C4-2B (cell line): Measurements from ENCODE around the gene PDSS2.
"Not testable (repeated sequence)": the region's sequence is repeated elsewhere in the genome, so short reads cannot be mapped to it uniquely, and the experiment has no call there.

ENCODE experiments used
- H3K27ac ChIP-seq: fragments of 450-650 bp; 2 replicates; pipeline ENCODE4 v1.5.1; 2017
- CTCF ChIP-seq: fragments of 450-650 bp; conservative IDR thresholded peaks from 2 replicates; pipeline ENCODE4 v1.5.1; 2017; ENCODE audit warnings: mild to moderate bottlenecking
- ZFX ChIP-seq: fragments of 450-650 bp; IDR thresholded peaks from 2 replicates; pipeline ENCODE4 v1.6.1; 2017

PDSS2 gene

GRCh38 chr6:107441682-107442081 is 17.7 kb downstream of the PDSS2 start:
- TF ChIP-seq CTCF = no peak
- no peak for TF ChIP-seq ZFX

GRCh38 chr6:107440936-107441335 is 18.4 kb downstream of the PDSS2 start:
- no peak overlapping the region for H3K27ac ChIP-seq
- TF ChIP-seq CTCF (no peak), ZFX (no peak)

More at GRCh38 chr6:107441682-107442081, 17.7 kb downstream of the PDSS2 start:
- no peak overlapping the region for H3K27ac ChIP-seq

- H3K27ac ChIP-seq = no peak overlapping the region
- TF ChIP-seq ZFX = no peak
- no peak for TF ChIP-seq CTCF
Measured at GRCh38 chr6:107439406-107439805, 20.0 kb downstream of the PDSS2 start.

- no peak overlapping the region for H3K27ac ChIP-seq
- TF ChIP-seq CTCF (no peak), ZFX (no peak)
Measured at GRCh38 chr6:107437691-107438090, 21.7 kb downstream of the PDSS2 start.

- H3K27ac ChIP-seq = no peak overlapping the region
- TF ChIP-seq CTCF = no peak
- TF ChIP-seq ZFX = no peak
Measured at GRCh38 chr6:107436881-107437280, 22.5 kb downstream of the PDSS2 start.

GRCh38 chr6:107435798-107436197 is 23.6 kb downstream of the PDSS2 start:
- TF ChIP-seq CTCF = no peak
- no peak for TF ChIP-seq ZFX
- H3K27ac ChIP-seq = no peak overlapping the region

GRCh38 chr6:107434812-107435211 is 24.6 kb downstream of the PDSS2 start:
- no peak for TF ChIP-seq ZFX
- no peak for TF ChIP-seq CTCF
- no peak overlapping the region for H3K27ac ChIP-seq

- H3K27ac ChIP-seq = not testable (repeated sequence)
Measured at GRCh38 chr6:107425951-107426350, 33.4 kb downstream of the PDSS2 start.
